HepG2 (cell line): ENCODE results near the gene LLGL2. TPM values are rescaled to one million over a fixed set of nuclear protein-coding genes. Genes with fewer than 3 reads are reported as not detected.
A peak's percentile ranks its signal among the peaks of the same experiment; 100 is the strongest.

Experiments
- ATAC-seq: fragments of 200-7000 bp; cut with Tn5 transposase; 3 replicates; pipeline ENCODE4 v1.9.1; 2020; ENCODE audit warnings: mild to moderate bottlenecking, moderate library complexity
- BruUV-seq: library from RNA; stranded (reverse); fragments of 400-500 nt; replicated peaks from 2 replicates; lab custom pipeline; 2021; lab: Mats Ljungman, UMichigan
- CTCF ChIA-PET: fragments of 300-600 bp; formaldehyde crosslinking; extraction: SDS; loops from one replicate; lab custom pipeline; 2021; ENCODE audit warnings: low total read pairs, inconsistent platforms, low intra/inter-chr PET ratio; lab: Yijun Ruan, JAX
- POLR2A ChIA-PET: fragments of 350-600 bp; sonication (Branson Sonifier 250); formaldehyde crosslinking; loops from one replicate; lab custom pipeline; 2020; ENCODE audit warnings: antibody characterized with exemption, inconsistent platforms; lab: Yijun Ruan, JAX
- DNase-seq: peaks from one replicate; pipeline ENCODE4 v3.0.0-alpha.2; 2015; ENCODE audit warnings: low spot score
- FAIRE-seq: peaks from 3 replicates; lab custom pipeline; 2011; peaks lifted over from hg19 to GRCh38; lab: Jason Lieb, UNC
- H2AFZ ChIP-seq: one replicate; pipeline ENCODE4 v1.6.1; 2011; ENCODE audit warnings: low read length, inconsistent platforms
- H3K27ac ChIP-seq: fragments of 300-600 bp; 3 replicates; pipeline ENCODE4 v1.8.0; 2011; ENCODE audit warnings: mixed run types, mild to moderate bottlenecking, mixed read lengths, low read length, inconsistent platforms; ENCODE audit not compliant: insufficient read depth; ENCODE audit errors: extremely low read length
- H3K27me3 ChIP-seq, 2 experiments: fragments of 200-600 bp in 1 of 2; 2 replicates in 1 of 2; 3 replicates in 1 of 2; pipeline versions ENCODE4 v1.6.0 to v1.8.0; 2011; ENCODE audit warnings: low read length in 2 of 2, mild to moderate bottlenecking in 2 of 2, moderate library complexity in 2 of 2, inconsistent platforms in 1 of 2; ENCODE audit not compliant: insufficient read depth in 2 of 2, control insufficient read depth in 1 of 2
- H3K36me3 ChIP-seq, 2 experiments: fragments of 200-600 bp in 1 of 2; replicated peaks in 1 of 2; 2 replicates in 1 of 2; 3 replicates in 1 of 2; pipeline versions ENCODE4 v1.5.1 to v1.8.0; 2011; ENCODE audit warnings: low read length in 2 of 2, inconsistent platforms in 1 of 2; ENCODE audit not compliant: insufficient read depth in 2 of 2, control insufficient read depth in 1 of 2
- H3K4me1 ChIP-seq: 2 replicates; pipeline ENCODE4 v1.5.1; 2012; ENCODE audit warnings: low read length, inconsistent platforms; ENCODE audit not compliant: insufficient read depth
- H3K4me2 ChIP-seq: 2 replicates; pipeline ENCODE4 v1.6.0; 2011; ENCODE audit warnings: low read depth, low read length, inconsistent platforms
- H3K4me3 ChIP-seq, 3 experiments: fragments of 200-600 bp in 1 of 3; sonication (generic), shearing (Covaris generic) in 1 of 3; replicated peaks in 1 of 3; 2 replicates each; pipeline ENCODE4 v1.5.1; 2011 to 2016; ENCODE audit warnings: low read length in 3 of 3, inconsistent platforms in 2 of 3, low read depth in 2 of 3, mild to moderate bottlenecking in 2 of 3, control low read depth in 1 of 3, mixed read lengths in 1 of 3; ENCODE audit not compliant: insufficient read depth in 1 of 3
- H3K79me2 ChIP-seq: one replicate; pipeline ENCODE4 v1.6.1; 2011; ENCODE audit warnings: low read length, inconsistent platforms; ENCODE audit not compliant: insufficient read depth
- H3K9ac ChIP-seq: 2 replicates; pipeline ENCODE4 v1.6.0; 2011; ENCODE audit warnings: mild to moderate bottlenecking, low read depth, low read length, inconsistent platforms; ENCODE audit not compliant: insufficient read depth
- H3K9me3 ChIP-seq: 2 replicates; pipeline ENCODE4 v1.5.1; 2012; ENCODE audit warnings: mild to moderate bottlenecking, low read length
- H4K20me1 ChIP-seq: 2 replicates; pipeline ENCODE4 v1.6.0; 2011; ENCODE audit warnings: inconsistent platforms, mild to moderate bottlenecking, low read length, moderate library complexity; ENCODE audit not compliant: insufficient read depth
- FOXM1 ChIP-seq: sonication (generic); formaldehyde crosslinking; IDR thresholded peaks from 2 replicates; pipeline ENCODE4 v1.5.0; 2020; ENCODE audit warnings: missing genetic modification reagents
- FOXP1 ChIP-seq, 2 experiments: fragments of 450-650 bp in 1 of 2; IDR thresholded peaks; 2 replicates each; pipeline ENCODE4 v1.6.1; 2017 to 2018; ENCODE audit warnings: antibody characterized with exemption in 1 of 2
- HNF1A ChIP-seq, 2 experiments: sonication (generic) in 1 of 2; formaldehyde crosslinking in 1 of 2; IDR thresholded peaks; 2 replicates each; pipeline versions ENCODE4 v1.4.0 to v1.6.1; 2016 to 2020; ENCODE audit warnings: borderline replicate concordance in 1 of 2, low read depth in 1 of 2, mild to moderate bottlenecking in 1 of 2, missing genetic modification reagents in 1 of 2
- JARID2 ChIP-seq: sonication (generic); formaldehyde crosslinking; IDR thresholded peaks from 2 replicates; pipeline ENCODE4 v1.8.1; 2023; ENCODE audit warnings: missing genetic modification reagents, inconsistent platforms; ENCODE audit not compliant: insufficient replicate concordance
- SNAPC4 ChIP-seq: sonication (generic); formaldehyde crosslinking; IDR thresholded peaks from 2 replicates; pipeline ENCODE4 v1.4.0; 2020; ENCODE audit warnings: mild to moderate bottlenecking, missing genetic modification reagents
- ZNF138 ChIP-seq: sonication (generic); formaldehyde crosslinking; IDR thresholded peaks from 2 replicates; pipeline ENCODE4 v1.5.0; 2020; ENCODE audit warnings: mild to moderate bottlenecking, low read depth, missing genetic modification reagents
- ZNF205 ChIP-seq: IDR thresholded peaks from 2 replicates; pipeline ENCODE4 v1.6.1; 2018; ENCODE audit warnings: missing biosample characterization, missing genetic modification reagents
- ZNF501 ChIP-seq: sonication (generic); formaldehyde crosslinking; IDR thresholded peaks from 2 replicates; pipeline ENCODE4 v1.5.1; 2020; ENCODE audit warnings: mild to moderate bottlenecking, moderate library complexity, missing genetic modification reagents
- ZNF615 ChIP-seq: sonication (generic); formaldehyde crosslinking; IDR thresholded peaks from 2 replicates; pipeline ENCODE4 v1.5.0; 2020; ENCODE audit warnings: mild to moderate bottlenecking, missing genetic modification reagents, borderline replicate concordance
- ZSCAN22 ChIP-seq: sonication (generic); formaldehyde crosslinking; IDR thresholded peaks from 2 replicates; pipeline ENCODE4 v1.4.0; 2020; ENCODE audit warnings: mild to moderate bottlenecking, missing genetic modification reagents
- ZSCAN9 ChIP-seq: IDR thresholded peaks from 2 replicates; pipeline ENCODE4 v1.6.1; 2016; ENCODE audit warnings: borderline replicate concordance
- WGBS: methylation state at CpG from one replicate; pipeline ENCODE4 v1.1.6; 2017; ENCODE audit warnings: low lambda C conversion rate; 5-methylcytosine and 5-hydroxymethylcytosine counted together
- in situ Hi-C: cut with HindIII; loops from 2 replicates; pipeline ENCODE4 v1.10.0; 2017; ENCODE audit warnings: low pct_unique_long_range_greater_than_20kb; ENCODE audit not compliant: extremely low pct_ligation_motif_present
- intact Hi-C: fragments of 100-400 bp; cut with micrococcal nuclease; formaldehyde crosslinking; loops from one replicate; pipeline ENCODE4 v1.10.0; 2022; ENCODE audit not compliant: unreplicated experiment
- polyA plus RNA-seq, 8 experiments: library from polyadenylated mRNA; depleted of rRNA in 3 of 8; stranded (reverse) in 7 of 8; unstranded in 1 of 8; fragments of >200 nt; fragmentation: Illumina TruSeq in 4 of 8; extraction: Trizol in 4 of 8; gene quantifications; 2 replicates each; pipeline versions ENCODE4 v1.2.1 to v1.2.3, GENCODE V29; 2011 to 2016; ENCODE audit warnings: low read depth in 4 of 8, missing spikeins in 1 of 8, mixed read lengths in 1 of 8; ENCODE audit not compliant: insufficient read depth in 1 of 8
- total RNA-seq, 5 experiments: library from RNA; depleted of rRNA; stranded (reverse); fragments of >200 nt; fragmentation: Illumina TruSeq; extraction: Trizol; gene quantifications; 2 replicates each; pipeline ENCODE4 v1.2.3, GENCODE V29; 2016; ENCODE audit warnings: low read depth in 1 of 5

LLGL2 gene
- total and polyA plus RNA-seq, 2 of the 13 experiments (the other 11 are each of a cell fraction or from before 2014, with no cell fraction given) = 83.0 to 86.7 TPM

- Histone ChIP-seq H3K27ac (peak overlapping the region; percentile 57), H3K36me3 (peaks cover 1 to 5% of the 10 kb centered on the region in 2 experiments; a peak in 2 of 5 replicates), H3K9ac (peak overlapping the region; percentile 27; the same call in 1 of the 2 replicates), H4K20me1 (no peaks in the 10 kb centered on the region), H3K79me2 (peaks cover 3% of the 10 kb centered on the region), H3K27me3 (no peaks in the 10 kb centered on the region), H3K4me1 (peaks cover 94% of the 10 kb centered on the region), H2AFZ (no peak overlapping the region), H3K4me2 (peak overlapping the region; percentile 60), H3K9me3 (no peaks in the 10 kb centered on the region), H3K4me3 (peak overlapping the region in 1 of 3 experiments; percentile 49; a peak in 1 of 6 replicates)
- DNase-seq = no peak
- WGBS = 45% methylated on average over 8 of the region's 8 CpGs
- ChIA-PET CTCF (no interaction called here), POLR2A (interaction anchor here (1.1 to 2.6 kb wide), 15 partner anchors 12 to 226 kb away, joined by 3 to 20 read pairs (median 5); partner anchors contain the start of genes LLGL2 and TSEN54)
- intact Hi-C loops = loop anchor here (1.0 kb wide), 1 partner anchor 28 kb away; the partner anchor contains the start of gene LLGL2
- FAIRE-seq = peak; percentile 8
- no TSS peak for BruUV-seq
- ATAC-seq = no peak
- in situ Hi-C loops = no loop called here
- TF ChIP-seq ZNF138 (CRISPR knock-in tag) (no peak), ZSCAN9 (CRISPR knock-in tag) (no peak), ZNF205 (CRISPR knock-in tag) (no peak), FOXP1 (IDR thresholded peaks at IDR 0.05) (no peak), FOXP1 (CRISPR knock-in tag; IDR thresholded peaks at IDR 0.05) (no peak), ZNF501 (CRISPR knock-in tag) (no peak), ZSCAN22 (CRISPR knock-in tag) (peak; percentile 100), SNAPC4 (CRISPR knock-in tag) (no peak), FOXM1 (no peak), HNF1A (IDR thresholded peaks at IDR 0.05; ENCODE audit: low read depth) (no peak), HNF1A (CRISPR knock-in tag; IDR thresholded peaks at IDR 0.05; ENCODE audit: borderline replicate concordance) (peak; percentile 3; the same call in 1 of the 2 replicates), JARID2 (CRISPR knock-in tag) (no peak), ZNF615 (CRISPR knock-in tag) (no peak)
These were observed 28.0 kb downstream of the LLGL2 start for GRCh38 chr17:75553295-75554110.
